Activated CD8-positive, alpha-beta memory T cell treated with anti-CD3 and anti-CD28 coated beads for 48 hours (primary cell): ENCODE measurements around the gene BTBD6.

Experiments
- DNase-seq, 3 experiments: peaks; one replicate each; pipeline ENCODE4 v3.0.0-alpha.2; 2020; ENCODE audit warnings: low read depth in 2 of 3, low spot score in 2 of 3

BTBD6 gene

DNA sequence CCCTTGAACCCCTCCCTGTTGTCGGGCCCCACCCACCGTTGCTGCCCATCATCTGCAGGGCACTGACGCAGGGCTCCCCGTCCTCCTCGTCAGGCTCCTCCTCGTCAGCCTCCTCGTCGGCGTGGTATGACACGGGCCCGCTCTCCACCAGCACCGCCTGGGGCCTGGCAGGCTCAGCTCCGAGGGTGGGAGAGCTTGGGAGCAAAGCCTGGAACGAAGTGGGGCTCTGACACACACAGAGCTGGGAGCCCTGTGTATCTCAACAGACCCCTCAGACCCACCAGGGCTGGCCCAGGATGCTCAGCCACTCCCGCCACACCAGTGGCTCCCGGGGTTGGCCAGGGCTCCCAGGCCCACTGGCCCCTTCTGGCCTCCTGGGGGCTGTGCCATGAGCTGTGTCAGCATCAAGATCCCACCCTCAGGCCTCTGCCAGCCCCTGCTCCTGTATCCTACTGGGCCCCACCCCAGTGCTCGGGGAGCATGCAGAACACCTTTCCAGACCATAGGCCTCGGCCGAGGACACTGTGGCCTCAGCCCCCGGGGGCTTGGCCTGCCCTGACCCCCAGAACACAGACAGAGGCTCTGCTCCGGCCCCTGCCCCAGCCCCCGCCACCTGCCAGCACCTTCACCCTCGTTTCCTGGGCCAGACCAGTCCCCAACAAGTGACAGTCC is 37.1 kb upstream of the BTBD6 start:
- no peak for DNase-seq

DNA sequence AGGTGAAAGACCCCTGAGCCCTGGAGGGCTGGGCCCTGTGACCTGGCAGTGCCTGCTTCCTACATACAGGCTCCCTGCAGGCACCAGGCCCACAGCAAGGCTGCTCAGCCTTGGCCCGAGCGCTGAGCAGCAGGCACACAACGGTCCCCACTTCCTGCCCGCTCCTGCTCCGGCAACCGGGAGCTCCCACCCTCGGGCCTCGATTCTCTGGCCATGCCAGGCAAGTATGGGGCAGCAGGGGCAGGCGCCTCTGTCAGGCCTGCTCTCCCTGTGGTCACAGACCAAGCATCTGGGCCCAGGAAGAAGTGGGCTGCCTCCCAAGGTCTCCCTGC is 36.6 kb upstream of the BTBD6 start:
- no peak for DNase-seq

DNA sequence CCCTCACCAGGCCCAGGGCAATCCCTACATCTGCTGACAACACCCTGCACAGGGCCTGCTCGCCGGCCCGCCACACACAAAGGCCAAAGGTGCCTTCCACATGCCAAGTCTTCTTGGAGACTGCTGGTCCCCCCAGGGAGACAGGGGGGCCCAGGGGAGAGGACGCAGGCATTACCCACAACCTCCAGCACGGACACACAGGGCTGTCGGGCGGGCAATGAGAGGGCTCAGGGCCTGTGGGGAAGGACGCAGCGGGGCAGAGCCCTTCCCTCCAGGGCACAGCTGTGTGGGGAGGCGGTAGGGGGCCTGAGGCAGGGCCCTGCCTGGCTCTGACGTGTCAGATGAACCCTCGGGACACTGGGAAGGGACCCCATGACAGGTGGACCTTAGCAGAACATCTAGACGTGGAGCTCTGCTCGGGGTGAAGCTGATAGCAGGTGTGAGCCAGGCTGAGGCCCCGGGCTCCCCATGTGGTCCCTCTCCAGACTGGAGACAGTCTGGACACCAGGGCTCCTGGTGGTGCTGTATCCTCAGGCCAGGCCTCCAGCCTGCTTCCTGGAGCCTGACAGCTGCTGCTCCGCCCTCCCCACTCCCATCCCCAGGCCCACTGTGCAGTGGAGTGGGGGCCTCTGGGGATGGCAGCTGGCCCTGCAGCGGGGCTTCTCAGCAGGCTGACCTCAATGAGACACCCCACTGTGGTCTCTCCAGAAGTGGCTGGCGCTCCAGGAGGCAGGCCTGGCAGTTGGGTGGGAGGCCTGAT is 35.6 kb upstream of the BTBD6 start:
- DNase-seq = no peak

DNA sequence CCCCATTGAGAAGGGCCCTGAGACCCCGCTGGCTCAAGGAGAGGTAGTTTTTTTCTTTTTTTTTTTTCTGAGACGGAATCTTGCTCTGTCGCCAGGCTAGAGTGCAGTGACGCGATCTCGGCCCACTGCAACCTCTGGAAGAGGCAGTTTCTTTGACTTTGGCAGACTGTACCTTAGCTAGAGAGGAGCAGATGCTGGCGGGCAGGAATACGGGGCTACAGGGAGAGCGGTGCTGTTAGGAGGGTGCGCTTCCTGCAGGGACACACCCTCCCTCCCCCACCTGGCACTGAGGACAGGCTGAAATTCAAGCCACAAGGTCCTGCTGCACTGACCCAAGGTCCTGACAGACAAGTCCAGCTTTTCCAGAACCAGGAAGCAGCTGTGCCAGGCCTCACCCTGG is 35.0 kb upstream of the BTBD6 start:
- DNase-seq = no peak

DNA sequence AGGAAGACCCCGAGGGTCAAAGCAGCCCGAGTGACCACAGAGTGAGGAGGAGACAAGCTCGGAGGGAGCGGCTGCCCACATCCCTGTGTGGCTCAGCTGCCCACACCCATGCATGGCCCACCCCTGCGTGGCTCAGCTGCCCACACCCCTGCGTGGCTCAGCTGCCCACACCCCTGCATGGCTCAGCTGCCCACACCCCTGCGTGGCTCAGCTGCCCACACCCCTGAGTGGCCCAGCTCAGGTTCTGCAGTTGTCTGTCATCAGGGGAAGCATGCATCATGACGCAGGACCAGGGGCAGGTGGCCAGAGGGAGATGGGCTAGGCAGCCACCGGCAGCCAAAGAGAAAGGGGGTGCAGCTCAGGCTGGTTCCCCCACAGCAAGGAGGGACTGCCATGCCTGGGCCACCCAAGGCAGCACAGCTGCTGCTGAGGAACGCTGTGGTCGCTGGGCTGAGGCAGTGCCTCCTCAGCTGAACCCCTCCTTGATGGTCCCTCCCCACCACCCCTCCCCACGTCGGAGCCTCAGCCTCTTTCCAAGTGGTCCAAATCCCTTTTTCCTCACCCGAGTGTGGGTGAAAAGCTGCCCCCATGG is 33.9 kb upstream of the BTBD6 start:
- DNase-seq = no peak

DNA sequence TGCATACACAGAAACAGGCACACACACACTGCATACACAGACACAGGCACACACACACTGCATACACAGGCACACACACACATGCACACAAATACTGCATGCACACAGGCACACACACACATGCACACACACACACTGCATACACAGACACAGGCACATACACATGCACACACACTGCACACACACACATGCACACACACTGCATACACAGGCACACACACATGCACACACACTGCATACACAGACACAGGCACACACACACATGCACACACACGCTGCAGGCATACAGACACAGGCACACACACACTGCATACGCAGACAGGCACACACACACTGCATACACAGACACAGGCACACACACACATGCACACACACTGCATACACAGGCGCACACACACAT is 32.7 kb upstream of the BTBD6 start:
- no peak for DNase-seq

DNA sequence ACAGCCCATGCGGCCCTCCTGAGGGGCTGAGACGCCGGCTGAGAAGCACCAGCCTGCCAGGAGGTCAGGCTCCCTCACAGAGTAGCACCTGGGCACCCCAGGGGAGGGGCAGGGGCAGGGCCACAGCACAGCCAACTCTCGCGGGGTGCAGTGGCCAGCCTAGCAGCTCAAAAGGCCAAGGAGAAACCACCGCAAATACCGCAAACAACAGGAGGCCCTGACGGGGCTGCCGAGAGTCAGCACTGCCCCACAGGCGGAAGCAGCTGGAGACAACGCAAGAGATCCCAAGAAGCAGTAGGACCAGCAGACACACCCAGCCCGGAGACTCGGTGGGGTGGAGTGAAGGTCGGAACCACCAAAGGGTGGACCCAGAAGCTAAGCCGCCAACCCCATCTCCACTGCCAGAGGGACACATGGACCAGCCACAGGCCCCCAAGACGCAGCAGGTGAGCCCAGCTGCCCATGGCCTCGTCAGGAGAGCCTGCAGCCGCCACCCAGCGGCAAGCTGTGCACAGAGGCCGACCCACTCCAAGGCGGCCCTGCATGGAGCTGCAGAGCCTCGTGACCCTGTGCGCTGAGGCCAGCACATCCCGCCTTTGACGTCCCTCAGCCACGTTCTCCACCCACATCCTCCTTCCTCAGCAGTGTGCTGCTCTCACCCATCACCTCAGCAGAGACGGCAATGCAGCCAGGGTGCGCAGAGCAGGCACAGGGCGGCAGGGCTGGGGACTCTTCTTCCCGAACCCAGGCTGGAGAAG is 31.7 kb upstream of the BTBD6 start:
- no peak for DNase-seq

DNA sequence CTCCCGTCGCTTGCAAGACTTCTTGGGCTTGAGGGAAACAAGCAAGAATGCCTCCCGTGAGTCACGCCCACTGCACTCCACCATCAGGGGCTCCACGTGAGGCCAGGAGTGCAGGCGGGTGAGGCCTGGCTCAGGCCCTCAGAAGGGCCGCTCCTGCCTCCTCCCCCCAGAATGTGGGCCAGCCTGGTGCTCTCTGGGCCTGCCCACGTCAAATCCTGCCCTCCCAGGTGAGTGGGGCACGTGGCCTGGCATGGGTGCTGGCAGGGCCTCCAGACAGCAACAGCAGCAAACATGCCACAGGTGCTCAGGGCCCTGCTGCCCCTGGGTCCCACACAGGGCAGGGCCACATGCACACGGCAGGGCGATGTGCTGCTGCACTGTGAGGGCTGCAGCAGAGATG is 30.6 kb upstream of the BTBD6 start:
- no peak for DNase-seq

DNA sequence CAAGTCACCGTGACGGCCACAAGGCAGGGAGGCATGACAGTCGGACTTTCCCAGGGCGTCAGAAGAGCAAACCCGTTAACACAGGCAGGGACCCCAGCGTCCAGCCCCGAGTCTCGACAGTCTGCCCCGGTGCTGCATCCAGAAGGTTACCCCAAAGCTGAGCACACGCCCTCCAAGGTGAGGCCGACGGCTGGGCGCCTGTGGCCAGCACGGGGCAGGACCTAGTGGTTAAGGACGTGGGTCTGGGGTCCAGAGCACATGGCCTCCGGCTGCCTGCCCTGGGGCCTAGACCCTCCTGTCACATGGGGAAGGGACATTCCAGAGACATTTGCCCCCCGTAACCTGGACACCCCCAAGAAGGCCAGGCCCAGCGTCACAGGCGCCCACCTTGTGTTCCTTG is 29.7 kb upstream of the BTBD6 start:
- no peak for DNase-seq

DNA sequence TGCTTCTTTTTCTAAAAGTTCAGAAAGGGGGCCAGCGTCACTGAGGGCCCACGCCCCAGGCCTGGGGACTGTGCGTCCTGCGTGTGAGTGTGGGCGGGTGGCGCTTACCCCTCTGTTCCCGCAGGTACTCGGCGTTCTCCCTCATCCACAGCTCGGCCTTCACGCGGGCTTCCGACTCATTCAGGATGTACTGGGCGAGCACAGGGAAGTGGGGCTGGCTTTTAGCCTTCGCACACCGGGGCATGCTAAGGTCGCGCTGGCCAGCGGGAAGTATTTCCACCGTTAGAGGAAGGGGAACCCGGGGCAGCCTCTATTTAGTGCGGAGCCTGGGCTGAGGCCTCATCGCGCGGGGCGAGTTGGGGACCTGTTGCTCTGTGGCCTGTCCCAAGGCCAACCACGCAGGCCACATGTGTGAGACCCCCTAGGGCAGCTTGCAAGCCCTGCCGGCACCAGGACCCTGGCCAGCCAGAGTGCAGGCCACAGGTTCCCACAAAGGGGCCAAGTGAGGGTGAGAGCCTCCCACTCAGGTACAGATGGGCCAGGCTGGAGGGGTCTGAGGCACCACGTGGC is 29.2 kb upstream of the BTBD6 start:
- no peak for DNase-seq

DNA sequence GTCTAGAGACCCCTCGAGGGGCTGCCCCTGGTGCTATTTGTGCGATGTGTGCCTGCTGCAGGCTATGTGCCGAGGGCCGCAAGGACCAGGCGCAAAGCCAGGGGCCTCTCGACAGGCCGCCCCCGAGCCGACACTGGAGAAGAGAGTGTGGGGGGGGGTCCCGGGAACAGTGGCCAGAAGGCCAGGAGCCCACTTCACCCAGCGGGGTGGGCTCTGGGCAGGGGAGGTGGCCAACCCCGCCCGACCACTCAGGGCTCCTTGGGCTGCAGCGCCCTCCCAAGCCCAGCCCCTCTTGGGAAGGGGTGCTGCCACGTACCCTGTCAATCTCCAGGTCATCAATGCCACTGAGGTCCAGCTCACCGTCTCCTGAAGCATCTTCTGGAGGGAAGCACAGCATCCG is 28.6 kb upstream of the BTBD6 start:
- no peak for DNase-seq

DNA sequence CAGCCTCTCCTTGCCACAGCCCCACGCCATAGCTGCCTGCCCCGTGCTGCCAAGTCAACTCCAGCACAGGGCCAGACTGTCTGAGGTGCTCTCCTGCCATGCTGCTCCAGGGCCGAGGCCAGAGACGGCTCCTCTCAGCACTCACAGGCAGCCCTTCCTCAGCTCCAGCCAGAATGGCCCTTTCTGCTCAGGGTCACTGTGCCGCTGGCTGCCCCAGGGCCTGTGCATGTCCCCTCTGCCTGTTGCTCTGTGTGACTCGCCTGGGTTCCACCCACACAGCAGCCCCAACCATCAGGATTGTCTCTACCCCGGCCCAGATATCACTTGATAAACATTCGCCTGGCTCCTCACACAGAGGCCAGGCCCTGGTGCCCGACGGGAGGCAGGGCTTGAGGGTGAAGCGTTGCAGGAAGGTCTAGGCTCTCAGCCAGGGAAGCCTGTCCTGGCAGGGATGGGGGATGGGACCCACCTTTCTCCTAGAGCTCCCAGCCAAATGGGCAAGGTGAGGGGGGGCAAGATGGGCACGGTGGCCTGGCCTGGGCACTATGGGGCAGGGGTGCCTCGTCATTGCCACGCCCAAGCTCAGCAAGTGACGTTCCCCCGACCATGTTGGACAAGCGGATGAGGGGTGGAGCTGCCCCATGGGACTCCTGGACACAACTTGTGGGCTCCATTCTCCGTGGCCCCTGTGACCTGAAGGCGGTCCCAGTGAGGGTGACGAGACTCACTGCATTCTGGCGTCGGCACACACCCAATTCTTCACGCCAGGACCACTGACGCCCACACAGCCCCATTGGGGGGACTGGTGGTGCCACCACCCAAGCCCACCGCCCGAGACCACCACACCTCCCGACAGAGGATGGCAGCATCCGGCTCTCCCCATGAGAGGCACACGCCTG is 27.4 kb upstream of the BTBD6 start:
- DNase-seq = no peak

DNA sequence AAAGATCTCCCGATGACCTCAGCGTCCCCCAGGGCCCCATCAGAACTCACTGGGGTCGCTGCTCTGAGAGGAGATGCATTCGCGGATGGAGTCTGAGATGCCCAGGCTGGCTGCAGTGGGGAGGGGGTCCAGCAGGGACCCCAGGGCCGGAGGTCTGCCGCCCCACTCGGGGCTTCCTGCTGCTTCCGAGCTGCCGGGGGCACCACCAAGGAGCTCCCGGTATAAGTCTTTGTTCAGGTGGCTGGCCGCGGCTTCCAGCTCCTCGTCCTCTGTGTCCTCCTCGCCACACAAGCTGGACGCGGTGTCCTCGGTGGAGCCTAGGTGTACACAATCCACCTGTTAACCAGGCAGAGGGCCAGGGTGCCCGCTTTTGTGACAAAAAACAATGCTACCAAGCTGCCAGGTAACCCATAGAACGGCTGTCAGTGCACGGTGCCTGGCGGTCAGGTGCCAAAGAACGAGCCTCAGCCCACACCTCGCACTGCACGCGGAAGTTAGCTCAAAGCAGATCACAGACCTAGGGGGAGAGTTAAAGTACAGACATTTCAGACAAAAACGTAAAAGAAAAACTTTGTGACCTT is 26.6 kb upstream of the BTBD6 start:
- DNase-seq = no peak

DNA sequence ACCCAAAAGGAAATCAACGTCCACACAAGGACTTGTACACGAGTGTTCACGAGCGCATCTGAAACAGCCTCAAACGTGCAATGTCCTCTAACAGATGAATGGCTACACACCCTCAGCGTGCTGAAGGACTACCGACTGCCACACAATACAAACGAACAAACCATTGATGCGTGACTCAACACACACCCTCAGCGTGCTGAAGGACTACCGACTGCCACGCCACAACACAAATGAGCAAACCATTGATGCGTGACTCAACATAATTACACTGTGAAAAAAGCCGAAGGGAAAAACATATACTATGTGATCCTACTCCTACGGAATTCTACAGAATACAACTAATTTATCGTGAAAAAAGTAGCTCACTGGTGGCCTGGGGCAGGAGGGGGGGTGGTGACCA is 25.1 kb upstream of the BTBD6 start:
- no peak for DNase-seq

DNA sequence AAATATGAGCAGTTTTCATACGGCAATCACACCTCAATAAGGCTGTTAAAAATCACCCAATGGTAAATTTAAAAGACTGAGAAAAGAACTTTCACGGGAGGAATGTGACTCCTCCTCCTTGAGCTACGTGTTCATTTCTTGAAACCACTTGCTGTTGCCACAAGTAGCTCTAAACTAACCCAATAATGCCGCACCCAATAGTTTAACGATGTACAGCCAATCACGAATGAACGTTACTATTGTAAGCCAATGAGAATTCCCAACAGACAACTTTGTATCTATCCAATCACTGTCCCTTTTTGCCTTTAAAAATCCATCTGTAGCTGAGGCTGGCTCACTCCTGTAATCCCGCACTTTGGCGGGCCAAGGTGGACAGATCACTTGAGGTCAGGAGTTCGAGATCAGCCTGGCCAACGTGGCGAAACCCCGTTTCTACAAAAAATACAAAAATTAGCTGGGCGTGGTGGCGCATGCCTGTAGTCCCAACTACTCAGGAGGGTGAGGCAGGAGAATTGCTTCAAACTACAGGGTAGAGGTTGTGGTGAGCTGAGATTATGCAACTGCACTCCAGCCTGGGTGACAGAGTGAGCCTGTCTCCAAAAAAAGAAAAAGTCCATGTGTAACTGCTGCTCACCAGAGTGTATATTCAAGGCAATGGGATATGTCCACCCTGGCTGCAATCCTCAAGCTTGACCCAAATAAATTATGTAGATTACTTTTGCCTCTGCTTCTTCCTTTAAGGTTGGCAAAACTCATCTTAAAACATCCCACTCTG is 24.4 kb upstream of the BTBD6 start:
- DNase-seq = no peak

DNA sequence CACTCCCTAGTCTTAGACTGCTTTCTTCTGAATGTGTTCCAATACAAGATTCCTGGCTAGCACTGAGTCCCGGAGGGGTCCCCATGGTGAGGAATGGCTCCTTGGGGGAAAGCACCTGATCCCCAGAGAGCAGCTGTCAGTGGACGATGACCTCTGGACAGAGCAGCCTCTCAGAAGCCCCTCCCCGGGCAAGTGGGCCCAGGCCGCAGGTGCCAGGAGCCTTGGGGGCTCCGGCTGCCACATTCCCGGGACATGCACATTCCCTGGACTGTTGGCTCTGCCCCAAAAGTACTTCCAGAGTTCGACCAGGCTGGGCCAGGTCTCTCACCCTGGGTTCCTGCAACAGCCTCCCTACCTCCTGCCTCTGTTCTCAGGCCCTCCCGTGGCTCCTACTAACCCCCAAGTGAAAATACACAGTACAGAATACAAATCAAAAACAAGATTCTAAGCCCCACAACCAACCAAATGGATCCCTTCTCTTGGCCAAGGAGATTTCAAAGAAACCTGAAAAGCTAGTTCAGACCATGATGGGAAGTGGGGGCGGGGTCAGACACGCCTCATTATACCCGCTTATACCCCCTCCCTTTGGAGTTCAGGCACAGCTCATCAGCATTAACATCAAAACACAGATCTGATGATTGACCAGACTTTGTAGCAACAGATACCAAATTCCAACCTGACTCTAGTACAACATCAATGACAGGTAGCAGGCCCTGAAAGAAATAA is 23.3 kb upstream of the BTBD6 start:
- no peak for DNase-seq

DNA sequence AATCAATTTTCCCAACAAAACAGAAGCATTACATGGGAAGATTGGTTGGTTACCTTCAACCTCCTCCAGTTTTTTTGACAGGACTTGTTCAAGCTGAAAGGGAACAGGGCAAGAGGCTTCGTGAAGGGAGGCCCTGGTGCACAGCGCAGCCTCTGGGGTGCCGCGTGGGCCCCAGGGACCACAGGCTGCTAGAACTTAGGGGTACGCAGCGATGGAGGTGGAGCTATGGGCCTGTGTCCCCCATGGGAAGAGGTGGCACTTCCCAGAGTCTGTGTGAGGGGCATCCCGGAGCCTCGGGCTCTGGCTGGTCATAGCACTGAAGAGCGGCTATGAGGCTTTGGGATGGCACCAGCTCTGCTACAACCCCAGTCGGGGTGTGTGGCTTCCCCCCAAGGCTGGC is 22.1 kb upstream of the BTBD6 start:
- no peak for DNase-seq

DNA sequence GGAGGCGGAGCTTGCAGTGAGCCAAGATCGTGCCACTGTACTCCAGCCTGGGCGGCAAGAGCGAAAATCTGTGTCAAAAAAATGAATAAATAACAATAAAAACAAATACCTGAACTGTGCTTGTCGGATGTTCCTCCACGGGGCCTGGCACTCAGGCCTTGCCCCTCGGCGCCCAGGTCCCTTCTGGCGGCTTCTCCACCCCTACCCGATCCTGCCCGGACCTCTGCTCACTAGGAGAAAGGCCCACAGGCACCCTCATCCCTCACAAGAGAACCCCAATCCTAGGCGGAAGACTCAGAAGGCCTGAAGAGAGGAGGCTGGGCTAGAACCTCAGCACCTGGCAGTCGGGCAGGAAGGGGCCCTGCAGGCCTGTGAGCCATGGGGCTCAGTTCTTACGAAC is 21.0 kb upstream of the BTBD6 start:
- no peak for DNase-seq

DNA sequence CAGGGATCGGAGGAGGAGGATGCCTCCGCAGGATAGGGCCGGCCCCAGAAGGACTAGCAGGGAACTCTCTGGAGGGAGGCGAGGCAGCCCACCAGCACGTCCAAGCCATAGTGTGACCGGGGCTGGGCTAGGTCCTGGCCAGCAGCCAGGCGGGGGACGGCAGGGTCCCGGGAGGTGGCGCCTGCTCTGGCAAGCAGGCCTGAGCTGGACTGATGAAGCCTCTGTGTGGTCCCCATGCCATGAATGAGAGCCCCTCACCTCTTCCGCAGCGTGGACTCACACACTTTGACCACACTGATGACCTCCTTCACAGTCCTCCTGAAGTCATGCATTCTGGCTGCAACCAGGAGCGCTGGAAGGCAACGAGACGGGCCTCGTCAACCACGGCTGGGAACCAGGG is 19.8 kb upstream of the BTBD6 start:
- no peak for DNase-seq
